ENCODE results near the gene MXI1.

DNA sequence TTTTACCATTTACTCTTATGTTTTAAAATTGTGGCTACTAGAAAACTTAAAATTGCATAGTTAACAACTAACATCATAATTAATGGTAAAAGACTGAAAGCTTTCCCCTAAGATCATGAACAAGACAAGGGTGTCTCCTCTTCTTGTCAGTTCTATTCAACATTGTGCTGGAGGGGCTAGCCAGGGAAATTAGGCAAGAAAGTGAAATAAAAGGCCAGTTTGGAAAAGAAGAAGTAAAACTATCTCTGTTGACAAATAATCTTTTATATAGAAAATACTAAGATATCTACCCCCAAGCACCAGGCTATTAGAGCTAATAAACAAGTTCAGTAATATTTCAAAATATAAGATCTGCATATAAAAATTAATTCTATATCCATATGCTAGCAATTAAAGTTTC lies 46.9 kb upstream of the MXI1 start:
- TF ChIP-seq CTCF (IDR thresholded peaks at IDR 0.05 in 8 of 11, conservative IDR thresholded peaks at IDR 0.05 in 3 of 11) (no peak), POLR2AphosphoS5 (IDR thresholded peaks at IDR 0.05) (no peak)
